Measurements from ENCODE around the gene ZSCAN1.

DNA sequence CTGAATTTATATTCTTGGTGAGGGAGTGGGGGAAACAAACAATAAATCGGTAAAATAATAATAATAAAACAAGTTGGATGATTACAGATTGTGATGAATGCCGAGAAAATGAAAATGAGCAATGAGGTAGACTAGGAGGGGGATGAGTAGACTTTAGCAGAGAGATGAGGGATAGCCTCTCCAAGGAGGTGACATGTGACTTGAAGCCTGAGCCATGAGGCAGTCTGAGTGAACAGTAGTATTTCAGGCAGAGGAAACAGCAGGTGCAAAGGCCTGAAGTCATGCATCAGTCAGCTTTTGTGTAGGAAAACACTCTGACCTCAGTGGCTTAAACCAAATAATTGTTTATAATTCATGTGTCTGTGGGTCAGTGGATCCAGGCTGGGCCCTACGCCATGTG, 29.9 kb downstream of the ZSCAN1 start:
- TF ChIP-seq, protein P1, sequence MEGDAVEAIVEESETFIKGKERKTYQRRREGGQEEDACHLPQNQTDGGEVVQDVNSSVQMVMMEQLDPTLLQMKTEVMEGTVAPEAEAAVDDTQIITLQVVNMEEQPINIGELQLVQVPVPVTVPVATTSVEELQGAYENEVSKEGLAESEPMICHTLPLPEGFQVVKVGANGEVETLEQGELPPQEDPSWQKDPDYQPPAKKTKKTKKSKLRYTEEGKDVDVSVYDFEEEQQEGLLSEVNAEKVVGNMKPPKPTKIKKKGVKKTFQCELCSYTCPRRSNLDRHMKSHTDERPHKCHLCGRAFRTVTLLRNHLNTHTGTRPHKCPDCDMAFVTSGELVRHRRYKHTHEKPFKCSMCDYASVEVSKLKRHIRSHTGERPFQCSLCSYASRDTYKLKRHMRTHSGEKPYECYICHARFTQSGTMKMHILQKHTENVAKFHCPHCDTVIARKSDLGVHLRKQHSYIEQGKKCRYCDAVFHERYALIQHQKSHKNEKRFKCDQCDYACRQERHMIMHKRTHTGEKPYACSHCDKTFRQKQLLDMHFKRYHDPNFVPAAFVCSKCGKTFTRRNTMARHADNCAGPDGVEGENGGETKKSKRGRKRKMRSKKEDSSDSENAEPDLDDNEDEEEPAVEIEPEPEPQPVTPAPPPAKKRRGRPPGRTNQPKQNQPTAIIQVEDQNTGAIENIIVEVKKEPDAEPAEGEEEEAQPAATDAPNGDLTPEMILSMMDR (conservative IDR thresholded peaks at IDR 0.05; ENCODE audit: low read length), result no peak
- TF ChIP-seq EZH2phosphoT487 (IDR thresholded peaks at IDR 0.05; ENCODE audit: borderline replicate concordance), result no peak
